ENCODE data around the gene CYBRD1.

Gene CYBRD1

GRCh38 chr2:171557363-171557762, 35.1 kb downstream of the CYBRD1 start:
- H3K9me3 ChIP-seq (replicated peaks; ENCODE audit: low read length) = no peaks in the 10 kb centered on the region
- no peak overlapping the region for H3K4me3 ChIP-seq (ENCODE audit: low read length)
- no peak overlapping the region for H3K4me2 ChIP-seq (ENCODE audit: low read length)
- peaks cover 35% of the 10 kb centered on the region for H3K36me3 ChIP-seq (ENCODE audit: insufficient read depth, low read length)
- H3K27me3 ChIP-seq (ENCODE audit: control insufficient read depth, insufficient read depth, low read length) = no peaks in the 10 kb centered on the region
- no peaks in the 10 kb centered on the region for H3K4me1 ChIP-seq (ENCODE audit: control insufficient read depth, insufficient read depth, low read length)
- H3K9ac ChIP-seq (ENCODE audit: low read depth, low read length) = no peak overlapping the region

GRCh38 chr2:171563301-171563700, 41.0 kb downstream of the CYBRD1 start:
- H3K27me3 ChIP-seq (ENCODE audit: control insufficient read depth, insufficient read depth, low read length) = no peaks in the 10 kb centered on the region

GRCh38 chr2:171564463-171564862, 42.2 kb downstream of the CYBRD1 start:
- H3K4me2 ChIP-seq (ENCODE audit: low read length) = no peak overlapping the region
- H3K9me3 ChIP-seq (replicated peaks; ENCODE audit: low read length) = no peaks in the 10 kb centered on the region
- no peak overlapping the region for H3K4me3 ChIP-seq (ENCODE audit: low read length)
- no peaks in the 10 kb centered on the region for H3K4me1 ChIP-seq (ENCODE audit: control insufficient read depth, insufficient read depth, low read length)
- no peaks in the 10 kb centered on the region for H3K36me3 ChIP-seq (ENCODE audit: insufficient read depth, low read length)
- H3K27me3 ChIP-seq (ENCODE audit: control insufficient read depth, insufficient read depth, low read length) = no peaks in the 10 kb centered on the region
- H3K9ac ChIP-seq (ENCODE audit: low read depth, low read length) = no peak overlapping the region

More at GRCh38 chr2:171563301-171563700, 41.0 kb downstream of the CYBRD1 start:
- H3K36me3 ChIP-seq (ENCODE audit: insufficient read depth, low read length) = no peaks in the 10 kb centered on the region
- H3K9ac ChIP-seq (ENCODE audit: low read depth, low read length) = no peak overlapping the region
- H3K4me1 ChIP-seq (ENCODE audit: control insufficient read depth, insufficient read depth, low read length) = no peaks in the 10 kb centered on the region
- no peaks in the 10 kb centered on the region for H3K9me3 ChIP-seq (replicated peaks; ENCODE audit: low read length)
- no peak overlapping the region for H3K4me2 ChIP-seq (ENCODE audit: low read length)
- H3K4me3 ChIP-seq (ENCODE audit: low read length) = no peak overlapping the region

- Histone ChIP-seq H3K4me1 (ENCODE audit: control insufficient read depth, insufficient read depth, low read length) (no peaks in the 10 kb centered on the region), H3K4me2 (ENCODE audit: low read length) (no peak overlapping the region), H3K27me3 (ENCODE audit: control insufficient read depth, insufficient read depth, low read length) (no peaks in the 10 kb centered on the region), H3K9ac (ENCODE audit: low read depth, low read length) (no peak overlapping the region), H3K4me3 (ENCODE audit: low read length) (no peak overlapping the region), H3K36me3 (ENCODE audit: insufficient read depth, low read length) (no peaks in the 10 kb centered on the region), H3K9me3 (replicated peaks; ENCODE audit: low read length) (no peaks in the 10 kb centered on the region)
These were observed 43.8 kb downstream of the CYBRD1 start for GRCh38 chr2:171566057-171566456.

- no peak overlapping the region for H3K4me2 ChIP-seq (ENCODE audit: low read length)
- no peaks in the 10 kb centered on the region for H3K9me3 ChIP-seq (replicated peaks; ENCODE audit: low read length)
- H3K4me3 ChIP-seq (ENCODE audit: low read length) = no peak overlapping the region
- no peaks in the 10 kb centered on the region for H3K36me3 ChIP-seq (ENCODE audit: insufficient read depth, low read length)
- no peak overlapping the region for H3K9ac ChIP-seq (ENCODE audit: low read depth, low read length)
- H3K27me3 ChIP-seq (ENCODE audit: control insufficient read depth, insufficient read depth, low read length) = peaks cover 3% of the 10 kb centered on the region
- H3K4me1 ChIP-seq (ENCODE audit: control insufficient read depth, insufficient read depth, low read length) = no peaks in the 10 kb centered on the region
These were observed 44.5 kb downstream of the CYBRD1 start for GRCh38 chr2:171566753-171567152.

GRCh38 chr2:171568089-171568488, 45.8 kb downstream of the CYBRD1 start:
- Histone ChIP-seq H3K36me3 (ENCODE audit: insufficient read depth, low read length) (no peaks in the 10 kb centered on the region), H3K9ac (ENCODE audit: low read depth, low read length) (no peak overlapping the region), H3K4me3 (ENCODE audit: low read length) (no peak overlapping the region), H3K27me3 (ENCODE audit: control insufficient read depth, insufficient read depth, low read length) (peaks cover 3% of the 10 kb centered on the region), H3K4me2 (ENCODE audit: low read length) (no peak overlapping the region), H3K9me3 (replicated peaks; ENCODE audit: low read length) (no peaks in the 10 kb centered on the region), H3K4me1 (ENCODE audit: control insufficient read depth, insufficient read depth, low read length) (no peaks in the 10 kb centered on the region)

- no peak overlapping the region for H3K4me2 ChIP-seq (ENCODE audit: low read length)
- H3K36me3 ChIP-seq (ENCODE audit: insufficient read depth, low read length) = no peaks in the 10 kb centered on the region
- no peak overlapping the region for H3K4me3 ChIP-seq (ENCODE audit: low read length)
- H3K9me3 ChIP-seq (replicated peaks; ENCODE audit: low read length) = no peaks in the 10 kb centered on the region
- H3K4me1 ChIP-seq (ENCODE audit: control insufficient read depth, insufficient read depth, low read length) = no peaks in the 10 kb centered on the region
- no peak overlapping the region for H3K9ac ChIP-seq (ENCODE audit: low read depth, low read length)
- H3K27me3 ChIP-seq (ENCODE audit: control insufficient read depth, insufficient read depth, low read length) = peaks cover 3% of the 10 kb centered on the region
These were observed 49.4 kb downstream of the CYBRD1 start for GRCh38 chr2:171571721-171572120.

GRCh38 chr2:171574149-171574795, 52.0 kb downstream of the CYBRD1 start:
- peaks cover 3% of the 10 kb centered on the region for H3K27me3 ChIP-seq (ENCODE audit: control insufficient read depth, insufficient read depth, low read length)
- H3K36me3 ChIP-seq (ENCODE audit: insufficient read depth, low read length) = no peaks in the 10 kb centered on the region
- no peaks in the 10 kb centered on the region for H3K9me3 ChIP-seq (replicated peaks; ENCODE audit: low read length)
- H3K4me2 ChIP-seq (ENCODE audit: low read length) = peak overlapping the region; percentile 48
- no peak overlapping the region for H3K4me3 ChIP-seq (ENCODE audit: low read length)
- no peak overlapping the region for H3K9ac ChIP-seq (ENCODE audit: low read depth, low read length)
- H3K4me1 ChIP-seq (ENCODE audit: control insufficient read depth, insufficient read depth, low read length) = no peaks in the 10 kb centered on the region

- Histone ChIP-seq H3K36me3 (ENCODE audit: insufficient read depth, low read length) (no peaks in the 10 kb centered on the region), H3K4me2 (ENCODE audit: low read length) (no peak overlapping the region), H3K4me3 (ENCODE audit: low read length) (no peak overlapping the region), H3K27me3 (ENCODE audit: control insufficient read depth, insufficient read depth, low read length) (peaks cover 3% of the 10 kb centered on the region), H3K4me1 (ENCODE audit: control insufficient read depth, insufficient read depth, low read length) (no peaks in the 10 kb centered on the region), H3K9me3 (replicated peaks; ENCODE audit: low read length) (no peaks in the 10 kb centered on the region), H3K9ac (ENCODE audit: low read depth, low read length) (no peak overlapping the region)
These were observed 53.3 kb downstream of the CYBRD1 start for GRCh38 chr2:171575606-171576005.

GRCh38 chr2:171578127-171578803, 56.0 kb downstream of the CYBRD1 start:
- Histone ChIP-seq H3K4me1 (ENCODE audit: control insufficient read depth, insufficient read depth, low read length) (peaks cover under 1% of the 10 kb centered on the region), H3K9me3 (replicated peaks; ENCODE audit: low read length) (no peaks in the 10 kb centered on the region), H3K4me2 (ENCODE audit: low read length) (no peak overlapping the region), H3K9ac (ENCODE audit: low read depth, low read length) (no peak overlapping the region), H3K36me3 (ENCODE audit: insufficient read depth, low read length) (no peaks in the 10 kb centered on the region), H3K27me3 (ENCODE audit: control insufficient read depth, insufficient read depth, low read length) (no peaks in the 10 kb centered on the region), H3K4me3 (ENCODE audit: low read length) (no peak overlapping the region)

- Histone ChIP-seq H3K9me3 (replicated peaks; ENCODE audit: low read length) (no peaks in the 10 kb centered on the region), H3K36me3 (ENCODE audit: insufficient read depth, low read length) (no peaks in the 10 kb centered on the region), H3K4me3 (ENCODE audit: low read length) (no peak overlapping the region), H3K9ac (ENCODE audit: low read depth, low read length) (no peak overlapping the region), H3K27me3 (ENCODE audit: control insufficient read depth, insufficient read depth, low read length) (no peaks in the 10 kb centered on the region), H3K4me1 (ENCODE audit: control insufficient read depth, insufficient read depth, low read length) (peaks cover 4% of the 10 kb centered on the region), H3K4me2 (ENCODE audit: low read length) (no peak overlapping the region)
These were observed 57.2 kb downstream of the CYBRD1 start for GRCh38 chr2:171579481-171579880.

- no peak overlapping the region for H3K9ac ChIP-seq (ENCODE audit: low read depth, low read length)
- H3K4me3 ChIP-seq (ENCODE audit: low read length) = no peak overlapping the region
- H3K36me3 ChIP-seq (ENCODE audit: insufficient read depth, low read length) = no peaks in the 10 kb centered on the region
- H3K4me1 ChIP-seq (ENCODE audit: control insufficient read depth, insufficient read depth, low read length) = peaks cover 4% of the 10 kb centered on the region
- H3K9me3 ChIP-seq (replicated peaks; ENCODE audit: low read length) = peaks cover 3% of the 10 kb centered on the region
- no peaks in the 10 kb centered on the region for H3K27me3 ChIP-seq (ENCODE audit: control insufficient read depth, insufficient read depth, low read length)
- H3K4me2 ChIP-seq (ENCODE audit: low read length) = no peak overlapping the region
These were observed 61.3 kb downstream of the CYBRD1 start for GRCh38 chr2:171583566-171583965.
